ENCODE results near the gene SPON1.
"Not testable (repeated sequence)": the region's sequence is repeated elsewhere in the genome, so short reads cannot be mapped to it uniquely, and the experiment has no call there.

SPON1 gene

DNA sequence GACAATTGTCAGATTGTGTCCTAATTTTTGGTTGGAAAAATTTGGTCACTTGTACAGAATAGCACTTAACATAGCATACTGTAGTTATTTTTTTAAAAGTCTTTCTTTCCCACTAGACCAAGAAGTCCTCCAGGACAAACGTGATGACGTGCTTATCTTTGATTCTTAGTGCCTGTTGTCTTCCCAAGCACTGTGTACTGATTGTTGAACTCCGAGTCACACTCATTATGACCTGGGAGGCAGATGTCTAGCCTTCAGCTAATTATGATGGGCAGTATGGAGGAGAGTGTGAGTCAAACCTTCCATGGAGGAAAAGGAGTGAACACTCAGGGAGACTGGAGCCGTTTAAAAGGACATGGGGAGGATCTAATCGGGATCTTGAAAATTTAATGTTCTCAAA is 119.8 kb downstream of the SPON1 start:
- ATAC-seq (no peak), DNase-seq (no peak)
- H3K4me1 Mint-ChIP-seq: peaks cover 38% of the 10 kb centered on the region

DNA sequence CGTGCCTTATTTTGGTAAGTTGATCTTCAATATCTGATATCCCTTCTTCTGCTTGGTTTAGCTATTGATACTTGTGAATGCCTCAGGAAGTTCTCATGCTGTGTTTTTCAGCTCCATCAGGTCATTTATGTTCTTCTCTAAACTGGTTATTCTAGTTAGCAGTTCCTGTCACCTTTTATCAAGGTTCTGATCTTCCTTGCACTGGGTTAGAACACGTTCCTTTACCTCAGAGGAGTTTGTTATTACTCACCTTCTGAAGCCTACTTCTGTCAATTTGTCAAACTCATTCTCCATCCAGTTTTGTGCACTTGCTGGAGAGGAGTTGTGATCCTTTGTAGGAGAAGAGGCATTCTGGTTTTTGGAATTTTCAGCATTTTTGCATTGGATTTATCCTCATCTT is 126.3 kb downstream of the SPON1 start:
- Mint-ChIP-seq H3K9me3 (peaks cover 16% of the 10 kb centered on the region), H3K4me1 (peaks cover 19% of the 10 kb centered on the region)
- H3K36me3 Mint-ChIP-seq (ENCODE audit: low read depth); DNase-seq; H3K27me3 Mint-ChIP-seq; H3K27ac Mint-ChIP-seq; H3K4me3 Mint-ChIP-seq; ATAC-seq: not testable (repeated sequence)

More for the DNA sequence above, 119.8 kb downstream of the SPON1 start:
- Mint-ChIP-seq H3K27ac (no peak overlapping the region), H3K9me3 (peaks cover 8% of the 10 kb centered on the region), H3K36me3 (ENCODE audit: low read depth) (peaks cover 7% of the 10 kb centered on the region), H3K27me3 (no peaks in the 10 kb centered on the region), H3K4me3 (no peak overlapping the region)

DNA sequence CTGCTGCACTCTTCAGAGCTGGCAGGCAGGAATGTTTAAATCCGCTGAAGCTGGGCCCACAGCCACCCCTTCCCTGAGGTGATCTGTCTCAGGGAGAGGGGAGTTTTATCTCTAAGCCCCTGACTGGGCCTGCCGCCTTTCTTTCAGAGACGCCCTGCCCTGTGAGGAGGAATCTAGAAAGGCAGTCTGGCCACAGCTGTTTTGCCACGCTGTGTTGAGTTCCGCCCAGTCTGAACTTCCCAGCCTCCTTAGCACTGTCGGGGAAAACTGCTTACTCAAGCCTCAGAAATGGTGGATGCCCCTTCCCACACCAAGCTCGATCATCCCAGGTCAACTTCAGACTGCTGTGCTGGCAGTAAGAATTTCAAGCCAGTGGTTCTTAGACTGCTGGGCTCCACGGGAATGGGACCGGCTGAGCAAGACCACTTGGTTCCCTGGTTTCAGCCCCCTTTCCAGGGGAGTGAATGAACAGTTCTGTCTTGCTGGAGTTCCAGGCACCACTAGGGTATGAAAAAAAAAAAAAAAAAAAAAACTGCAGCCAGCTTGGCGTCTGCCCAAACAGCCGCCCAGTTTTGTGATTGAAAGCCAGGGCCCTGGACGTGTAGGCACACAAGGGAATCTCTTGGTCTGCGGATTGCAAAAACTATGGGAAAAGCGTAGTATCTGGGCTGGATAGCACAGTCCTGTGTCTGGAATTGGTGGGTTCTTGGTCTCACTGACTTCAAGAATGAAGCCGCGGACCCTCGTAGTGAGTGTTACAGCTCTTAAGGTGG is 127.4 kb downstream of the SPON1 start:
- Mint-ChIP-seq H3K36me3 (ENCODE audit: low read depth) (peaks cover 5% of the 10 kb centered on the region), H3K27ac (no peak overlapping the region), H3K9me3 (peaks cover 13% of the 10 kb centered on the region), H3K27me3 (no peaks in the 10 kb centered on the region), H3K4me1 (peaks cover 19% of the 10 kb centered on the region), H3K4me3 (no peak overlapping the region)
- DNase-seq (no peak), ATAC-seq (no peak)

DNA sequence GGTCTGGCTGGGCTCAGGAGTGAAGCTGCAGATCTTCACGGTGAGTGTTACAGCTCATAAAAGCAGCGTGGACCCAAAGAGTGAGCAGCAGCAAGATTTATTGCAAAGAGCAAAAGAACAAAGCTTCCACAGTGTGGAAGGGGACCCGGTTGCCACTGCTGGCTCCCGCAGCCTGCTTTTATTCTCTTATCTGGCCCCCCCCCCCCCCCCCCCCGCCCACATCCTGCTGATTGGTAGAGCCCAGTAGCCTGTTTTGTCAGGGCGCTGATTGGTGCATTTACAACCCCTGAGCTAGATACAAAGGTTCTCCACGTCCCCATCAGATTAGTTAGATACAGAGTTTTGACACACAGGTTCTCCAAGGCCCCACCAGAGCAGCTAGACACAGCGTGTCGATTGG is 128.1 kb downstream of the SPON1 start:
- not testable (repeated sequence) for H3K27ac Mint-ChIP-seq; H3K36me3 Mint-ChIP-seq (ENCODE audit: low read depth); H3K27me3 Mint-ChIP-seq; DNase-seq; ATAC-seq
- peak overlapping the region; percentile 31 for H3K4me3 Mint-ChIP-seq
- H3K4me1 Mint-ChIP-seq: peaks cover 19% of the 10 kb centered on the region
- H3K9me3 Mint-ChIP-seq: peaks cover 13% of the 10 kb centered on the region

DNA sequence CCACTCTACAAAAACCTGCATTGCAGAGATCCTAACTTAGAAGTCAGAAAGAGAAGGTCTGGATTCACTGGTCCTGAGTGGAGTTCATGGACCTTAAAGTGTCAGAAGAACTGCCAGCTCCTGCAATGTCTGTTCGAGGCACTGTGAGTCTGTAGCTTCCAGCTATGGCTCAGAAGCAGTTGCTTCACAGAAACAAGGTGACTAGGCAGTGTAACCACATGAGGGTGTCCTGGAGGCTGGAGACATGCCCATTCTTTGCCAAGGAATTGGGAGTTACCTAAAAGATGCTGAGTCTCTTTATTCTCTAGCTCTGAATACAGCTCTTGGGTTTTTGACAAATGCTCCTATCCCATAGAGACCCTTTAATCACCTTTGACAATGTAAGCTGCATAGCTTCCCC is 130.5 kb downstream of the SPON1 start:
- no peak overlapping the region for H3K4me3 Mint-ChIP-seq
- peaks cover 8% of the 10 kb centered on the region for H3K9me3 Mint-ChIP-seq
- H3K36me3 Mint-ChIP-seq (ENCODE audit: low read depth): peaks cover 2% of the 10 kb centered on the region
- ATAC-seq (no peak), DNase-seq (no peak)
- H3K27me3 Mint-ChIP-seq: no peaks in the 10 kb centered on the region
- H3K4me1 Mint-ChIP-seq: peaks cover 19% of the 10 kb centered on the region
- no peak overlapping the region for H3K27ac Mint-ChIP-seq

DNA sequence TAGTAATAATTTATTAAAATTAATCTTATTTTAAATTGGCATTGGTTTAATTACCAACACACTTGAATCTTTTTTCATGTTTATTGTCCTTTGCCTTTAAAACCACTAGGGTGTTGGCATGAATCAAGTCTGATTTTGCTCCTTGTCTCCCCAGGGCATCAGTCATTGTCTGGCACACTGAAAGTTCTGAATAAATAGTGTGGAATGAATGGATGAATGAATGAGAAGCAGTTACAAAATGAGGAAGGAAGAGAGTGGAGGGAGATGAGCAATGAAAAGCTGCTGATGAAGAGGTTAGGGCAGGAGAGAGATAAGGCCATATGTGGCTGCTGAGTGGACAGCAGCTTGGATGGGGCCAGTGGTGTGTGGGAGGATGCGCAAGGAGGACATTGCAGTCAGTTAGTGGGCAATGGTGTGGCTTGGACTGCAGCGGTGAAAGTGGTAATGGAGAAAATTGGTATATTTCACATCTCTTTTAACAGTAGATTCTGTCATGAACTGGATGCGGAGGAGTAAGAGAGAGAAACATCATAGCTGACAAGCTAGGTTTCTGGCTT is 132.0 kb downstream of the SPON1 start:
- Mint-ChIP-seq H3K4me1 (peaks cover 11% of the 10 kb centered on the region), H3K27ac (no peak overlapping the region), H3K27me3 (no peaks in the 10 kb centered on the region), H3K9me3 (no peaks in the 10 kb centered on the region), H3K36me3 (ENCODE audit: low read depth) (no peaks in the 10 kb centered on the region), H3K4me3 (no peak overlapping the region)
- DNase-seq (no peak), ATAC-seq (no peak)

DNA sequence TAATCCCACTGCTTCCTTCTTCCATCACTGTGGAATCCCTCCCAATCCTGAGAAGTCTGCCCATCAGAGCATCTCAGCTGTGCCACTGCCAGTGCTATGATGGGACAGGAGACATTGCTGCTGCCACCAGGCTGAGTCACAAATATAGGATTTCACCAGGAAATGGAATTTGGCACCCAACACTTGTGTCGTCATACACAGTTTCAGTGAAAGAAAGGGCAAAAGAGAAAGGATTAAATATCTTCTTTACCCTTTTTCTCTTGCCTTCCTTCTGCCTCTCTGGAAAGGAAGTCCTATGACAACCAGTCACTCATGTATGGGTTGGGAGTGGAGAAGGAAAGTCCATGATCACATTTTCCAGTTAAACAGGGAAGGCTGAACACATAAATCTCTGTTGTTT is 133.4 kb downstream of the SPON1 start:
- Mint-ChIP-seq H3K4me3 (no peak overlapping the region), H3K27me3 (no peaks in the 10 kb centered on the region), H3K27ac (no peak overlapping the region), H3K36me3 (ENCODE audit: low read depth) (no peaks in the 10 kb centered on the region), H3K9me3 (no peaks in the 10 kb centered on the region), H3K4me1 (peaks cover 6% of the 10 kb centered on the region)
- ATAC-seq (no peak), DNase-seq (no peak)

DNA sequence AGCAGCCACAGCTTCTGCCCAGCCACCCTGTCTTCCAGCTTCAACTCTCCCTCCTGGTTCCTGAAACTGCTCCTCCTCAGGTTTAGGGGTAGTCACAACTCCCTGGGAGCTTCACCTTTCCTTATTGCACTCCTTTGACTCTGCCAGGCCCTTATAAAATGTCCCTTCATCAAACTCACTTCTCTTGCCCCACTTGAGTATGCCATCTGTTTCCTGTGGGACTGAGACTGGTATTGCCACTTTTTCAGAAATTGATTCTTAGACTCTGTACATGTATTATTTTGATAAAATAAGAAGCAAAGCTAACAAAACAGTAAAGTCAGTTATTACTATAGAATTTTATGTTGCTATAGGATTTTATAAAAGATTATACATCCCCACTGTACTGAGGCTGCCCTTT is 134.1 kb downstream of the SPON1 start:
- Mint-ChIP-seq H3K27ac (no peak overlapping the region), H3K36me3 (ENCODE audit: low read depth) (no peaks in the 10 kb centered on the region), H3K27me3 (no peaks in the 10 kb centered on the region), H3K4me3 (no peak overlapping the region), H3K4me1 (peaks cover 10% of the 10 kb centered on the region), H3K9me3 (no peaks in the 10 kb centered on the region)
- DNase-seq: no peak
- ATAC-seq: no peak

DNA sequence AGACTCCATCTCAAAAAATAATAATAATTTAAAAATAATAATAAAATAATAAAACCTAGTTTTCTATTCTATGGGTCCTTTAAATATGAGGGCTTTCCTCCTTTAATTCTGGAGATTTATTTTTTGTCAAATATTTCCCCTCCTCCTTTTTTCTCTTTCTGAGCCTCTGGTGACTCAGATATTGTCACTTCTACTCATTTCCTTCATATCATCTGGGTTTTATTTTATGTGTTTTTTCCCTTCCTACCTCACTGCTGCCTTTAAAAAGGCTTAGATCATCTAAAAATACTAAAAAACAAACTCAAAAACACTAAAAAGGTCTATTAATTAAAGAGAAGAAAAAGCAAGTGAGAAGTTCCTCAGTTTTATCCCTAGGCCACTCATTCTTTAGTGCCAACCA is 138.9 kb downstream of the SPON1 start:
- Mint-ChIP-seq H3K36me3 (ENCODE audit: low read depth) (no peaks in the 10 kb centered on the region), H3K4me1 (peaks cover 28% of the 10 kb centered on the region)
- ATAC-seq: no peak

DNA sequence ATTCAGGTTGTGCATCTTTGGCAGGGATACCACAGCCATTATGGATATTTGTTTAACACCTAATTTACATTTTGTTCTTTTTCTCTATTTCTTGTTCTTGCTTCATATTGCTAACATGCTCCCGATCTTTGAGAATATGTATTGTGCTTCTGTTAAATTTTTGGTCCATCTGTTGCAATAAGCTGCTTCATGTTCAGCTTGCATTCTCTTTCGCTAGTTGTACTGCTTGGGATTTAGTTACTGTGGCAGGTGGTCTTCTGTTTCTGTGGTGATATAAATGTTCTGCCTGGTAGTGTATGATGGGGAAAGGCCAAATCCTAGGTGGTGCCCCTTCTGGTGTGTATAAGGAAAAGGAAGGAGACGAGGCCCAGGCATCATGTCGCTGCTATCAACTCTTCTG is 140.2 kb downstream of the SPON1 start:
- no peak for DNase-seq
- Mint-ChIP-seq H3K27ac (no peak overlapping the region), H3K4me3 (no peak overlapping the region), H3K4me1 (peaks cover 28% of the 10 kb centered on the region), H3K36me3 (ENCODE audit: low read depth) (no peaks in the 10 kb centered on the region), H3K9me3 (no peaks in the 10 kb centered on the region), H3K27me3 (no peaks in the 10 kb centered on the region)
- ATAC-seq: no peak

More for the DNA sequence above, 138.9 kb downstream of the SPON1 start:
- no peaks in the 10 kb centered on the region for H3K9me3 Mint-ChIP-seq
- H3K27me3 Mint-ChIP-seq: no peaks in the 10 kb centered on the region
- peak overlapping the region; percentile 54 for H3K27ac Mint-ChIP-seq
- DNase-seq: no peak
- no peak overlapping the region for H3K4me3 Mint-ChIP-seq

DNA sequence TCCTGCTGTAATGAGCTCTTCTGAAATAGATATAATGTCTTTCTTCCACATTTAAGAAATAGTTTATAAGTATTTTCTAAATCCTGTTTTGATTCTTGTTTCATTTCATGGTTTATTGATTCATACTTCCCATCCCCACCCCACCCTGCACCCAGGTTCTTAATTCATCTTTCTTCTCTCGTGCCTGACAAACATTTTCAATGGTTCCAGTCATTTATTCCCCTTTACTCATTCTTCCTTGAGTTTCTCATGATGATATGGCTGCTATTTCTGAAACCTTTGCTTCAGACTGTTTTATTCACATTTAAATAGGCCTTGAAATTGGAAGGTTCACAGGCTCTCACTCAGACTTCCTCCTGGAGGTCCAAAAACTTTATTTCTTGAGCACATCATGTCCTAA is 142.9 kb downstream of the SPON1 start:
- H3K9me3 Mint-ChIP-seq: no peaks in the 10 kb centered on the region
- no peaks in the 10 kb centered on the region for H3K27me3 Mint-ChIP-seq
- no peak for DNase-seq
- H3K36me3 Mint-ChIP-seq (ENCODE audit: low read depth): no peaks in the 10 kb centered on the region
- no peak overlapping the region for H3K4me3 Mint-ChIP-seq
- H3K27ac Mint-ChIP-seq: no peak overlapping the region
- no peak for ATAC-seq
- H3K4me1 Mint-ChIP-seq: peaks cover 28% of the 10 kb centered on the region

DNA sequence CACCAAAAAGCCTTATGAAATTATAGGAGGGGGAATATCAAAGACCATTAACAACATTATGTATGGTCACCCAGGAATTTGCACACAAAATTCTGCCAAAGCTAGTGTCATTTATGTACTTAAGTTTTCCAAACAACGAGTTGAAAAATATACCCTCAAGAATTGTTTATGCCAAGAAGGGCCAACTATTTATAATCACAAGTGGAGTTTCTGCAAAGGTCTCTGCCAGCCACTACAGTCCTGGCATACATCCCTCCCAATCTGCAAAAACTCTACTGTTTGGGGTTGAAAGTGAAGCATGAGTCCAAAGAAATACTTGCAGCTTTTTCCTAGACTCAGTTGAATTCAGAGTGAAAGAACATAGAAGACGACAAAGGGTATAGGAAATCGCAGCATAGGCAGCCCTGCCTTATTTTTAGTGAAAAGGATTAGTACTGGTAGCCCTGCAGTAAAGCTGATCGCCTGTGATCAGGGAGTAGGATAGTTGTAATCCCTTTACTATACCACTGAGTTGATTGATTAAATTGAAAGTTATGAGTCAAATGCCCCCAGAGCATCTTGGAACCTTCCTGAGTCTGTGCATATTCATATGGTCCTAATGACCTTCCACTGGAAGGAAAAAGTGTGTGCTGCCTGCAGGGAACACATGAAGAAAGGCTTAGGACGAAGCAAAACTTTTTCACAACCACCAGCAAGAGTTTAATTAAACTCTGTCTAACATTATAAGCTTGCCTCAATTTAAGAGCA is 144.0 kb downstream of the SPON1 start:
- H3K9me3 Mint-ChIP-seq: no peaks in the 10 kb centered on the region
- no peaks in the 10 kb centered on the region for H3K27me3 Mint-ChIP-seq
- no peak overlapping the region for H3K27ac Mint-ChIP-seq

DNA sequence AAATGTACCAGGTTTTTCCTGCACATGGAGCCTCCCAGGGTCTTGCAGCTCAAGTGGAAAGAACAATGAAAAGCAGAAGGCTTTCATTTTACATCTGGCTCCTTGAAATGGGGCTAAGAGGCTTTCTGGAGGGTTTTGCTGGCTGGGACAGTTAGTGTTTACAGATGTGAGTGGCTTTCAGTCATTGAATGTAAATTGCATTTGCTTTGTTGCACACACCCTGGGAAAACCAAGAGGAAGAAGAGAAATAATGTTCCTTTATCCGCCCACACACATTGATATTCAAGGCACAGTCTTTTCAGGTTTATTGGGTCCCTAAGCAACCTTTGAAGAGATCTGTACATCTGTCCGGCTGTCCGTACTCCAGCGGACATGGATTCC is 144.5 kb downstream of the SPON1 start:
- Mint-ChIP-seq H3K27ac (no peak overlapping the region), H3K36me3 (ENCODE audit: low read depth) (no peaks in the 10 kb centered on the region), H3K9me3 (no peaks in the 10 kb centered on the region), H3K27me3 (no peaks in the 10 kb centered on the region), H3K4me1 (peaks cover 18% of the 10 kb centered on the region), H3K4me3 (no peak overlapping the region)
- ATAC-seq (no peak), DNase-seq (no peak)

More for the DNA sequence above, 144.0 kb downstream of the SPON1 start:
- Mint-ChIP-seq H3K36me3 (ENCODE audit: low read depth) (no peaks in the 10 kb centered on the region), H3K4me3 (no peak overlapping the region), H3K4me1 (peaks cover 23% of the 10 kb centered on the region)
- ATAC-seq (no peak), DNase-seq (no peak)

DNA sequence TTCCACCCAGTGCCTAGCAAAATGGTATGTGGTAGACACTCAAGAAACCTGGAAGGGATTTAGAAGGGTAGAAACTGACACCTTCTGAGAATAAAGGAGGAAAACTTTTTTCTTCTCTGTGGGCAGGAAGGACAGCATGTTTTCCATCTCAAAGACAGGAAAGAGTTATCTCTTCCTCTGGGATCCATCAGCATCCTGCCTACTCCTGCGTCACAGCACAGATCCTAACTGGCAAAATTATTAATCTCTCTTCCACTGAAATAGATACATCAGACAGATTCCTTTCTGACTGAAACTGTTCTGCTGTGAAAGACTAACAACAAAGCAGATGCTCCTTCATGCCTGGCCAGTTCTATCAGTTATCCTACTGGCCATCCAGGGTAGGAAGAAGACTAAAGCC is 147.2 kb downstream of the SPON1 start:
- H3K27ac Mint-ChIP-seq: no peak overlapping the region
- DNase-seq (no peak), ATAC-seq (no peak)
- peaks cover 17% of the 10 kb centered on the region for H3K4me1 Mint-ChIP-seq
- no peak overlapping the region for H3K4me3 Mint-ChIP-seq
- no peaks in the 10 kb centered on the region for H3K9me3 Mint-ChIP-seq
- H3K27me3 Mint-ChIP-seq: no peaks in the 10 kb centered on the region
- H3K36me3 Mint-ChIP-seq (ENCODE audit: low read depth): no peaks in the 10 kb centered on the region

DNA sequence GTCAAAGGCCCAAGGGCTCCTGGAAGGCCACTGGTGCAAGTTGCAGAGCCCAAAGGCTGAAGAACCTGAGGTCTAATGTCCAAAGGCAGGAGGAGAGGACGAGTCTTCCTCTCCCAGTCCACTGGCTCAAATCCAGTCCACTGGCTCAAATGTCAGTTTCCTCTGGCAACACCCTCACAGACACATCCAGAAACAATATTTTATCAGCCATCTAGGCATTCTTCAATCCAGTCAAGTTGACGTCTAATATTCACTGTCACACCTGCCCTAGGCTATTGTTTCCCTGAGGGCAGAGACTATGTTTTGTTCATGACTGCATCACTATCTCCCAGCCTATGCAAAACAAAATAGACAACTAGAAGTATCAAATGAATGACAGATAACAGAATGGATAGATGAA is 148.1 kb downstream of the SPON1 start:
- Mint-ChIP-seq H3K9me3 (no peaks in the 10 kb centered on the region), H3K4me1 (peaks cover 9% of the 10 kb centered on the region)

More for the DNA sequence above, 148.1 kb downstream of the SPON1 start:
- Mint-ChIP-seq H3K27ac (no peak overlapping the region), H3K27me3 (no peaks in the 10 kb centered on the region), H3K36me3 (ENCODE audit: low read depth) (no peaks in the 10 kb centered on the region), H3K4me3 (no peak overlapping the region)
- DNase-seq: no peak
- no peak for ATAC-seq

Data from activated naive CD8-positive, alpha-beta T cell treated with anti-CD3 and anti-CD28 coated beads, Interleukin-2, amount 50 U/mL, for 24 hours (primary cell).